Spleen (tissue), 11 donors: ENCODE results near the gene ATP6V0E1. TPM values are rescaled to one million over a fixed set of nuclear protein-coding genes. Genes with fewer than 3 reads are reported as not detected.

Source experiments
- DNase-seq: peaks from one replicate; pipeline ENCODE4 v3.0.0-alpha.2; 2020
- H3K27ac ChIP-seq, 8 donors: fragments of 200-600 bp; sonication (generic) in 7 of 8; 1 replicate in 4 of 8; 2 replicates in 4 of 8; pipeline versions ENCODE4 v1.5.0 to v1.8.0; 2016 to 2021; ENCODE audit warnings: inconsistent platforms in 4 of 8, mild to moderate bottlenecking in 4 of 8, moderate library complexity in 1 of 8
- H3K27me3 ChIP-seq, 7 donors: fragments of 200-600 bp; sonication (generic) in 6 of 7; replicated peaks in 1 of 7; 1 replicate in 4 of 7; 2 replicates in 3 of 7; pipeline versions ENCODE4 v1.5.0 to v1.8.0; 2016 to 2021; ENCODE audit warnings: inconsistent platforms in 3 of 7, mild to moderate bottlenecking in 1 of 7
- H3K36me3 ChIP-seq, 6 donors: fragments of 200-600 bp; sonication (generic) in 5 of 6; 1 replicate in 4 of 6; 2 replicates in 2 of 6; pipeline versions ENCODE4 v1.5.0 to v1.8.0; 2016 to 2021; ENCODE audit warnings: inconsistent platforms in 2 of 6
- H3K4me1 ChIP-seq, 6 donors: fragments of 200-600 bp; sonication (generic) in 5 of 6; 1 replicate in 3 of 6; 2 replicates in 3 of 6; pipeline versions ENCODE4 v1.5.0 to v1.8.0; 2016 to 2021; ENCODE audit warnings: inconsistent platforms in 3 of 6
- H3K4me3 ChIP-seq, 8 donors: fragments of 200-600 bp; sonication (generic) in 7 of 8; 1 replicate in 4 of 8; 2 replicates in 4 of 8; pipeline versions ENCODE4 v1.5.0 to v1.8.0; 2016 to 2021; ENCODE audit warnings: inconsistent platforms in 4 of 8, mild to moderate bottlenecking in 4 of 8, moderate library complexity in 2 of 8
- H3K9me3 ChIP-seq, 8 donors: fragments of 200-600 bp; sonication (generic) in 7 of 8; 1 replicate in 4 of 8; 2 replicates in 4 of 8; pipeline versions ENCODE4 v1.5.0 to v1.8.0; 2016 to 2021; ENCODE audit warnings: inconsistent platforms in 4 of 8
- CTCF ChIP-seq, 11 experiments: fragments of 200-600 bp in 7 of 11; fragments of 450-650 bp in 4 of 11; sonication (generic) in 4 of 11; IDR thresholded peaks in 8 of 11; conservative IDR thresholded peaks in 3 of 11; 1 replicate in 7 of 11; 2 replicates in 4 of 11; pipeline versions ENCODE4 v1.4.0 to v1.8.0; 2016 to 2021; ENCODE audit warnings: antibody characterized with exemption in 11 of 11, inconsistent platforms in 4 of 11, mild to moderate bottlenecking in 1 of 11
- POLR2A ChIP-seq, 3 donors: fragments of 450-650 bp; IDR thresholded peaks; one replicate each; pipeline ENCODE4 v1.5.1; 2017; ENCODE audit warnings: antibody characterized with exemption in 3 of 3, mild to moderate bottlenecking in 1 of 3
- POLR2AphosphoS5 ChIP-seq, 3 donors: sonication (generic); formaldehyde crosslinking; IDR thresholded peaks; one replicate each; pipeline ENCODE4 v1.5.1; 2017; ENCODE audit warnings: antibody characterized with exemption in 3 of 3
- WGBS, 5 donors: extraction: QIAGEN DNeasy Blood & Tissue Kit in 3 of 5; methylation state at CpG; one replicate each; pipeline versions ENCODE4 v1.1.5 to v1.1.7; 2013 to 2018; 5-methylcytosine and 5-hydroxymethylcytosine counted together
- intact Hi-C: fragments of 100-400 bp; cut with DNase I; formaldehyde crosslinking; loops from one replicate; pipeline ENCODE4 v1.15.0; 2023; ENCODE audit warnings: low total_unique reads
- polyA plus RNA-seq, 3 donors: library from polyadenylated mRNA; stranded (reverse); fragments of 200-250 nt; gene quantifications; one replicate each; pipeline ENCODE4 v1.2.1, GENCODE V29; 2013
- total RNA-seq, 7 donors: library from RNA; depleted of rRNA in 3 of 7; stranded (reverse); fragments of >200 nt in 3 of 7; fragmentation: NEBNext Ultra II Directional in 4 of 7; extraction: Animal tissue kit (Norgen Biotek cat#: 25700) in 4 of 7; gene quantifications; one replicate each; pipeline versions ENCODE4 v1.1.0 to v1.2.1, GENCODE V29; 2016 to 2021
- donor health status: healthy with polysubstance abuse.
- donor health status: DM: no; HTN: no; CAD: no; lungs with moderate emphysema.
- donor health status: DM: no; HTN: no; CAD: no.
- donor health status: Bipolar disorder and iron deficiency.
- donor health status: healthy.
- donor health status: DM: no; HTN: no; CAD: no.
- donor health status: DM: yes; HTN: yes; CAD: no.

Gene ATP6V0E1
- total and polyA plus RNA-seq, 10 donors = 185 to 314 (median 212) TPM

GRCh38 chr5:172999974-173000373, 16.4 kb downstream of the ATP6V0E1 start:
- Histone ChIP-seq H3K9me3 (no peaks in the 10 kb centered on the region), H3K4me1 (peaks cover 19 to 75% (median 51%) of the 10 kb centered on the region in 6 donors), H3K27me3 (no peaks in the 10 kb centered on the region), H3K4me3 (no peak overlapping the region), H3K36me3 (peaks cover 0 to 55% (median 25%) of the 10 kb centered on the region in 6 donors), H3K27ac (peak overlapping the region in 1 of 8 donors; percentile 17)
- no peak for DNase-seq
- TF ChIP-seq POLR2AphosphoS5 (IDR thresholded peaks at IDR 0.05) (no peak), POLR2A (IDR thresholded peaks at IDR 0.05) (no peak), CTCF (IDR thresholded peaks at IDR 0.05 in 8 of 11, conservative IDR thresholded peaks at IDR 0.05 in 3 of 11) (no peak)
- WGBS, 5 donors = 81 to 96% (median 91%) methylated on average over 1 of the region's 1 CpG
- intact Hi-C loops = no loop called here

- 61 to 69% (median 65%) methylated on average over 9 of the region's 9 CpGs for WGBS, 5 donors
- Histone ChIP-seq H3K4me1 (peaks cover 19 to 79% (median 50%) of the 10 kb centered on the region in 6 donors), H3K27ac (peak overlapping the region in 2 of 8 donors; percentile 0 to 39), H3K4me3 (no peak overlapping the region), H3K36me3 (peaks cover 0 to 41% (median 11%) of the 10 kb centered on the region in 6 donors), H3K27me3 (no peaks in the 10 kb centered on the region), H3K9me3 (no peaks in the 10 kb centered on the region)
- intact Hi-C loops = no loop called here
- TF ChIP-seq POLR2A (IDR thresholded peaks at IDR 0.05) = no peak
- peak in 1 of 3 donors; percentile 24 for TF ChIP-seq POLR2AphosphoS5 (IDR thresholded peaks at IDR 0.05)
- no peak for DNase-seq
These were observed 17.8 kb downstream of the ATP6V0E1 start for GRCh38 chr5:173001229-173001841.

GRCh38 chr5:173003360-173003759, 19.8 kb downstream of the ATP6V0E1 start:
- H3K27ac ChIP-seq = peak overlapping the region in 3 of 8 donors; percentile 11 to 25 (median 16)
- peaks cover 0 to 21% (median 2%) of the 10 kb centered on the region in 6 donors for H3K36me3 ChIP-seq
- no peak overlapping the region for H3K4me3 ChIP-seq
- H3K4me1 ChIP-seq = peaks cover 19 to 96% (median 68%) of the 10 kb centered on the region in 6 donors
- intact Hi-C loops = no loop called here
- H3K9me3 ChIP-seq = no peaks in the 10 kb centered on the region
- H3K27me3 ChIP-seq = no peaks in the 10 kb centered on the region
- WGBS, 5 donors = 54 to 70% (median 63%) methylated on average over 3 of the region's 3 CpGs
- DNase-seq = no peak
- TF ChIP-seq POLR2AphosphoS5 (IDR thresholded peaks at IDR 0.05) = no peak
- TF ChIP-seq POLR2A (IDR thresholded peaks at IDR 0.05) = no peak

- Histone ChIP-seq H3K27ac (peak overlapping the region in 3 of 8 donors; percentile 11 to 25 (median 16)), H3K4me1 (peaks cover 20 to 99% (median 69%) of the 10 kb centered on the region in 6 donors), H3K36me3 (peaks cover 0 to 15% (median 0%) of the 10 kb centered on the region in 6 donors), H3K27me3 (no peaks in the 10 kb centered on the region), H3K4me3 (no peak overlapping the region), H3K9me3 (no peaks in the 10 kb centered on the region)
- DNase-seq = no peak
- 81 to 94% (median 88%) methylated on average over 2 of the region's 2 CpGs for WGBS, 5 donors
- intact Hi-C loops = no loop called here
- TF ChIP-seq CTCF (IDR thresholded peaks at IDR 0.05 in 8 of 11, conservative IDR thresholded peaks at IDR 0.05 in 3 of 11) = no peak
- no peak for TF ChIP-seq POLR2A (IDR thresholded peaks at IDR 0.05)
- TF ChIP-seq POLR2AphosphoS5 (IDR thresholded peaks at IDR 0.05) = no peak
These were observed 20.4 kb downstream of the ATP6V0E1 start for GRCh38 chr5:173004013-173004412.

GRCh38 chr5:173004447-173004846, 20.9 kb downstream of the ATP6V0E1 start:
- no peaks in the 10 kb centered on the region for H3K27me3 ChIP-seq
- peaks cover 0 to 14% (median 0%) of the 10 kb centered on the region in 6 donors for H3K36me3 ChIP-seq
- peaks cover 24 to 99% (median 69%) of the 10 kb centered on the region in 6 donors for H3K4me1 ChIP-seq
- DNase-seq = no peak
- H3K27ac ChIP-seq = peak overlapping the region in 2 of 8 donors; percentile 11 to 25
- intact Hi-C loops = no loop called here
- 85 to 96% (median 91%) methylated on average over 5 of the region's 5 CpGs for WGBS, 5 donors
- TF ChIP-seq CTCF (IDR thresholded peaks at IDR 0.05 in 8 of 11, conservative IDR thresholded peaks at IDR 0.05 in 3 of 11) (no peak), POLR2AphosphoS5 (IDR thresholded peaks at IDR 0.05) (no peak), POLR2A (IDR thresholded peaks at IDR 0.05) (no peak)
- H3K9me3 ChIP-seq = no peaks in the 10 kb centered on the region
- H3K4me3 ChIP-seq = no peak overlapping the region
